ENCODE measurements around the gene CXCL6.

The CXCL6 gene

GRCh38 chr4:73869130-73870055 is 32.9 kb downstream of the CXCL6 start, which contains the start of gene CXCL1:
CXCL1 (plus strand) TSS chr4:73869393; CDS start chr4:73869471, 78 bp downstream.
- no peak for DNase-seq

DNA sequence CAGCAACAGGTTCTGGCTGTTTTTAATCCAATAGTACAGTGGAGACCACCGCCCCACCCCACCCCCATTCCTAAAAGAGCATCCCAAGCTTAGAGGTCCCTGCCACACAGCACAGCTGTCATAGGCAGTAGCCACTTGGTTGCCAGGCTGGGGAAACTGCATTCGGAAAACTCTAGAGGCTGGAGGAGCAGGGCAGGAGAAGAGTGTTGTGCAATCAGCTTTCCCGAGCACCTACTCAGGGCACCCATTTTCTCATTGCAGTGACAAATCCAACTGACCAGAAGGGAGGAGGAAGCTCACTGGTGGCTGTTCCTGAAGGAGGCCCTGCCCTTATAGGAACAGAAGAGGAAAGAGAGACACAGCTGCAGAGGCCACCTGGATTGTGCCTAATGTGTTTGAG is 33.8 kb downstream of the CXCL6 start:
- DNase-seq: no peak

GRCh38 chr4:73870768-73871167 is 34.3 kb downstream of the CXCL6 start:
- DNase-seq: no peak

- no peak for DNase-seq
These were observed 35.2 kb downstream of the CXCL6 start for GRCh38 chr4:73871511-73872310.

DNA sequence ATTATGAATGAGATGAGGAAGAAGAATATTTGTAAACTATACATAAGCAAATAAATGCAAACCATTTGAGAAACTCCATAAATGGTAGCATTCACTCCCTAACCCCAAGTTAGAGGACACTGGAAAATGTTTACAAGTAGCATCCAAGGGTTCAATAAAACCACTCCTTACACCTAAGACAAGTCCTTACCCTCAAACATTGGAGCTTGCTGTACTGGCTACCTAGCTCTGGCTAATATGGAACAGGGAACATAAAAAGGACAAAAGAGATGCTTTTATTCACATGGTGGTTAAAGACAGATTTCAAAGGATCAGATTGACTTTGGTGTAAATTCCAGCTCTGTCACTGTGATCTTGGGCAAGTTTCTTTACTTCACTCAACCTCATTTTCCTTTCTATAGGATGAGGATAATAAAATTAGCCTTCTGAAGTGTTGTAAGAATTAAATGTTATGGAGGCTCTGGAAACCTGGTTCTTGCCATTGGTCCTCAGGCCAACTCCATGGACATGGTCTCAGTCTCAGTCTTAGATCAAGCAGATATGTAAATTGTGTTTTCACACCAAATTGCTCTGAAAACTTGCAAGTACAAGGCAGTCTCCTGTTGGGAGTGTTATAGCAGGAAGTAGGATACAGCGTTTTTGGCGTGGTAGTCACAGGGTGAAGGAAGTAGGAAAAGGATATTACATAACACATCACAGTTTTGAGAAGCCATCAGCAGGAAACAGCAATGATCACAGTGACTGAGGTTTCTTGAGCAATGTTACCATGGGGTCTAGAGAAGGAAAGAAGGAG is 36.0 kb downstream of the CXCL6 start:
- no peak for DNase-seq

- no peak for DNase-seq
These were observed 37.9 kb downstream of the CXCL6 start for GRCh38 chr4:73874386-73874785.

DNA sequence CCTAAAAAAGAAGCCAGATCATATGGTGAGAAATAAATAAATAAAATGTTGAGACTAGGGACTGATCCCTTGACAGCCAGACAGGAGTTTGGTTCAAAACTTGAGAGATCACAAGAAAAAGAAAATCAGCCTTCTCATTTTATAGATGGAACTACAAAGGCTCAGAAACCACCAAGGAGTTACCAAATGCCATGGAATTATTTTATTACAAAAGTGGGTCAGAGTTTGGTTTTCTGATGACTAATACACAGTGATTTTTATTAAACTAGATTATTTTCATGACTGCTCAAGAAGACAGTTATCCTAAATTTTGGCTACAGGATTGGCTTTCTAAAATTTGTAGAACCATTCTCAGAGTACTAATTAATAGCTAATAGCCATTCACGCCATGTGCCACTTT is 38.9 kb downstream of the CXCL6 start:
- no peak for DNase-seq

- DNase-seq: no peak
These were observed 46.8 kb downstream of the CXCL6 start for GRCh38 chr4:73883306-73883705.

DNA sequence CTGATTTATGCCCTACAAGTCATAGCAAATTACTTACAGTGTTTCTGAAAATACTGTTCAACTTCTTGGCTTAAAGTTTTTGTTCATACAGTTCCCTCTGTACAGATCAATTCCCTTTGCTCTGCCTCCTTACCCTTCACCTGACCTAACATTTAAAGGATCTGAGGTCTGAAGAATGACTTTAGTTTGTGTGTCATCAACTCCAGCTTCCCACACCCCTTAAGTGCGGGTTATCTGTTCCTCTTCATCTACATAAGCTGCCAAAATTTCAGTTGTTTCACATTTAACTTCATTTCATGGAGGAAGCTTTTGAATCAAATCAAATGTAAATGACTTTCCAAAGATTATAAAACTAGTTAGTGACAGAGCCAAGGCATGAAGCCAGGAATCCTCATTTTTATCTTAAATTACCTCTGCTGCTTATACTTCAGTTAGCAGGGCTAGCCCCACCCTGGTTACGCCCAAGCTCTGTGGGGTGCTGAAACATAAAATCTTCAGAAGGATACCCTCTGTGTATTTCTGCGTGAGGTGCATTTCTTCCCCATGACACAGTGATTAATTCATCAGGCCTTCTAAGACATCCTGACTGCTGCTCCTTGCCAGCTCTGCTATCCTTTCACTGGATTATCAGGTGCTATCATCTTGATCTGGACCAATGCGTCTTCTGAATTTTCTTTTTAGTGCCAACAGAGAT is 49.2 kb downstream of the CXCL6 start:
- no peak for DNase-seq

Measured in NCI-H1694 treated with DMSO at 0.1 percent for 48 hours (cell line).